ENCODE data around the gene SLC20A1.

Gene SLC20A1

DNA sequence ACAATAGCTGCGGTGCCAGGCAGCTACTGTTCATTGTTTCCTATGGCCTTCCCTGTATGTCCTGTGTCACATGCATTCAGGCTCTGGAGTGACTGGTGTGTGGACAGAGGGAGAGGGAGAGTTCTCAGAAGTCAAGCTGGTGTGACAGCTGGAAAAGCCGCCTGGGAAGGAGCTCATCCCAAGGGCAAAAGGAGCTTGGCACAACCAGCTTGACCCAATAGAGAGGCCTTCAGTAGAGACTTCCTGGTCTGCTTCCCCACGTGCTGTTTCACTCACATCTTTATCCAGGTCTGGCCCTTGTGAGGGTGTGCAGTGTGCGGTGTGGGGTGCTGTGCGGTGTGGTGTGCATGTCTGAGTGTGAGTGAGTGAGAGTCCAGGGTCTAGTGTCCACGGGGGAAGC lies 64.0 kb downstream of the SLC20A1 start:
- TF ChIP-seq CSDC2 (CRISPR knock-in tag; IDR thresholded peaks at IDR 0.05) (no peak), ISL1 (CRISPR knock-in tag; IDR thresholded peaks at IDR 0.05) (no peak), ARNTL (CRISPR knock-in tag; IDR thresholded peaks at IDR 0.05; ENCODE audit: borderline replicate concordance, low read depth) (no peak), TOX (CRISPR knock-in tag; IDR thresholded peaks at IDR 0.05; ENCODE audit: borderline replicate concordance) (no peak), TCF4 (CRISPR knock-in tag; IDR thresholded peaks at IDR 0.05; ENCODE audit: borderline replicate concordance) (no peak), OSR1 (CRISPR knock-in tag; IDR thresholded peaks at IDR 0.05) (no peak), SNAI2 (CRISPR knock-in tag; IDR thresholded peaks at IDR 0.05) (no peak), ZNF565 (CRISPR knock-in tag; conservative IDR thresholded peaks at IDR 0.05; ENCODE audit: low read depth) (no peak)
- TF ChIP-seq, protein P1, sequence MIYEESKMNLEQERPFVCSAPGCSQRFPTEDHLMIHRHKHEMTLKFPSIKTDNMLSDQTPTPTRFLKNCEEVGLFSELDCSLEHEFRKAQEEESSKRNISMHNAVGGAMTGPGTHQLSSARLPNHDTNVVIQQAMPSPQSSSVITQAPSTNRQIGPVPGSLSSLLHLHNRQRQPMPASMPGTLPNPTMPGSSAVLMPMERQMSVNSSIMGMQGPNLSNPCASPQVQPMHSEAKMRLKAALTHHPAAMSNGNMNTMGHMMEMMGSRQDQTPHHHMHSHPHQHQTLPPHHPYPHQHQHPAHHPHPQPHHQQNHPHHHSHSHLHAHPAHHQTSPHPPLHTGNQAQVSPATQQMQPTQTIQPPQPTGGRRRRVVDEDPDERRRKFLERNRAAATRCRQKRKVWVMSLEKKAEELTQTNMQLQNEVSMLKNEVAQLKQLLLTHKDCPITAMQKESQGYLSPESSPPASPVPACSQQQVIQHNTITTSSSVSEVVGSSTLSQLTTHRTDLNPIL (CRISPR knock-in tag; IDR thresholded peaks at IDR 0.05; ENCODE audit: low read depth): no peak
- TF ChIP-seq, protein P2, sequence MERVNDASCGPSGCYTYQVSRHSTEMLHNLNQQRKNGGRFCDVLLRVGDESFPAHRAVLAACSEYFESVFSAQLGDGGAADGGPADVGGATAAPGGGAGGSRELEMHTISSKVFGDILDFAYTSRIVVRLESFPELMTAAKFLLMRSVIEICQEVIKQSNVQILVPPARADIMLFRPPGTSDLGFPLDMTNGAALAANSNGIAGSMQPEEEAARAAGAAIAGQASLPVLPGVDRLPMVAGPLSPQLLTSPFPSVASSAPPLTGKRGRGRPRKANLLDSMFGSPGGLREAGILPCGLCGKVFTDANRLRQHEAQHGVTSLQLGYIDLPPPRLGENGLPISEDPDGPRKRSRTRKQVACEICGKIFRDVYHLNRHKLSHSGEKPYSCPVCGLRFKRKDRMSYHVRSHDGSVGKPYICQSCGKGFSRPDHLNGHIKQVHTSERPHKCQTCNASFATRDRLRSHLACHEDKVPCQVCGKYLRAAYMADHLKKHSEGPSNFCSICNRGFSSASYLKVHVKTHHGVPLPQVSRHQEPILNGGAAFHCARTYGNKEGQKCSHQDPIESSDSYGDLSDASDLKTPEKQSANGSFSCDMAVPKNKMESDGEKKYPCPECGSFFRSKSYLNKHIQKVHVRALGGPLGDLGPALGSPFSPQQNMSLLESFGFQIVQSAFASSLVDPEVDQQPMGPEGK (CRISPR knock-in tag; IDR thresholded peaks at IDR 0.05; ENCODE audit: borderline replicate concordance): no peak
- no peak for ATAC-seq

DNA sequence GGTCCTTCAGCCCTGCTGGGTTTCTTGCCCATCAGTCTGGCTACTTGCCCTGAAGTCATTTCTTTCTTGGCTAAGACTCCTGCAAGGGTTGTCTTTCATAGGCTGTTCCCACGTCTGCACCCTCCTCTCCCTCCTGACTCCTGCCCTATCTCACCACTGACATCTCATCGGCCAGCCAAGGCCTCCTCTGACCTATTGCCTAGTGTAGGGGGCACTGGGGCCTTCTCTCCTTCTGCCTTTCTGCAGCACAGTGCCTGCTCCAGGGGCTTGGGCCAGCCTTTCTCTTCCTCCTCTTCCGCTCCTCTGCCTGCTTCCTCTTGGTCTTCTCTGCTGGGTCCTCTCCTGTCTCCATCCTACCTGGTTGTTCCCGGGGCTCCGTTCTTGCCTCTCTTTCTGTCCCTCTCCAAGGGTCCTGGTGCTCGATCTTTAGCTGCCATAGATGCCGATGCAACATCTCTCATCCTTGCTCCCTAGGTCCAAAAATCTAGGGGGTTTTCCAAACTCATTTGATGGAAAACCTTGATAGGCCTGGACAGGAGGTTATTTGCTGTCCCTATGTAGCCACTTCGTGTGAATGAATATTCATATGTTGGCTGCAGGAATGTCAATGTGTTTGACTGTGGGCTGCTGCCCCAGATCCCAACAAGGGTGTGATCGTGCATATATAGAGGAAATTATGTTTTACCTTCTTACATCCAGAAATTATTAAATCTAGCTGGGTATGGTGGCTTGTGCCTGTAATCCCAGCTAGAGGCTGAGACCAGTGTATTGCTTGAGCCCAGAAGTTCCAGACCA lies 65.4 kb downstream of the SLC20A1 start:
- no peak for TF ChIP-seq PPARA (CRISPR knock-in tag; IDR thresholded peaks at IDR 0.05; ENCODE audit: borderline replicate concordance)
- TF ChIP-seq ZNF70 (CRISPR knock-in tag; IDR thresholded peaks at IDR 0.05): no peak
- no peak for TF ChIP-seq ZFP30 (CRISPR knock-in tag; IDR thresholded peaks at IDR 0.05)
- TF ChIP-seq, protein P2 (CRISPR knock-in tag; IDR thresholded peaks at IDR 0.05; ENCODE audit: borderline replicate concordance): no peak
- no peak for TF ChIP-seq CSDC2 (CRISPR knock-in tag; IDR thresholded peaks at IDR 0.05)
- TF ChIP-seq GLIS3 (CRISPR knock-in tag; IDR thresholded peaks at IDR 0.05): no peak
- no peak for TF ChIP-seq ZNF8 (CRISPR knock-in tag; IDR thresholded peaks at IDR 0.05)
- no peak for TF ChIP-seq ZNF565 (CRISPR knock-in tag; conservative IDR thresholded peaks at IDR 0.05; ENCODE audit: low read depth)
- TF ChIP-seq SNAI2 (CRISPR knock-in tag; IDR thresholded peaks at IDR 0.05): no peak
- TF ChIP-seq TOX (CRISPR knock-in tag; IDR thresholded peaks at IDR 0.05; ENCODE audit: borderline replicate concordance): no peak
- TF ChIP-seq BACH2 (CRISPR knock-in tag; IDR thresholded peaks at IDR 0.05; ENCODE audit: borderline replicate concordance): no peak
- ATAC-seq: no peak

DNA sequence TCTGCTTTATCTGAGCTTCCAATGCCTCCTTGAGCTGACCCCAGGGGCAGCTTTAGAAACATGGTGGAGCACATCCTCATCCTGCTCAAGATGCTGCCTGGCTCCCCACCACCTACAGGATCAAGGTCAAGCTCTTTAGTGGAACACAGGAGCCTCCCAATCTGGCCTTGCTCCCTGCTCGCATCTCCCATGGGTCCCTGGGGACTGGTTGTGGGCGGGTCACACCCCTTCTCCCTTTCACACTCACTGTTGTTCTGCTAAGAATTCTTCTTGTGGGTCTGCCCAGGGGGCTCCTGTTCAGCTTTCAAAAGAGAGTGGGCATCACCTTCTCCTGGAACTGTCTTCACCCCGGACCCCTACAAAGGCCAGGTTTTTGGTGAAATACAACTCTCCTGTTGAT lies 66.7 kb downstream of the SLC20A1 start:
- no peak for ATAC-seq
- no peak for TF ChIP-seq ESRRG (CRISPR knock-in tag; IDR thresholded peaks at IDR 0.05)
- TF ChIP-seq, protein P3, sequence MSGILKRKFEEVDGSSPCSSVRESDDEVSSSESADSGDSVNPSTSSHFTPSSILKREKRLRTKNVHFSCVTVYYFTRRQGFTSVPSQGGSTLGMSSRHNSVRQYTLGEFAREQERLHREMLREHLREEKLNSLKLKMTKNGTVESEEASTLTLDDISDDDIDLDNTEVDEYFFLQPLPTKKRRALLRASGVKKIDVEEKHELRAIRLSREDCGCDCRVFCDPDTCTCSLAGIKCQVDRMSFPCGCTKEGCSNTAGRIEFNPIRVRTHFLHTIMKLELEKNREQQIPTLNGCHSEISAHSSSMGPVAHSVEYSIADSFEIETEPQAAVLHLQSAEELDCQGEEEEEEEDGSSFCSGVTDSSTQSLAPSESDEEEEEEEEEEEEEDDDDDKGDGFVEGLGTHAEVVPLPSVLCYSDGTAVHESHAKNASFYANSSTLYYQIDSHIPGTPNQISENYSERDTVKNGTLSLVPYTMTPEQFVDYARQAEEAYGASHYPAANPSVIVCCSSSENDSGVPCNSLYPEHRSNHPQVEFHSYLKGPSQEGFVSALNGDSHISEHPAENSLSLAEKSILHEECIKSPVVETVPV (CRISPR knock-in tag; IDR thresholded peaks at IDR 0.05): no peak
- no peak for TF ChIP-seq ARNTL (CRISPR knock-in tag; IDR thresholded peaks at IDR 0.05; ENCODE audit: borderline replicate concordance, low read depth)
- no peak for TF ChIP-seq PPARA (CRISPR knock-in tag; IDR thresholded peaks at IDR 0.05; ENCODE audit: borderline replicate concordance)
- TF ChIP-seq, protein P1 (CRISPR knock-in tag; IDR thresholded peaks at IDR 0.05; ENCODE audit: low read depth): no peak
- no peak for TF ChIP-seq TCF4 (CRISPR knock-in tag; IDR thresholded peaks at IDR 0.05; ENCODE audit: borderline replicate concordance)
- TF ChIP-seq TOX (CRISPR knock-in tag; IDR thresholded peaks at IDR 0.05; ENCODE audit: borderline replicate concordance): no peak
- TF ChIP-seq, protein P4, sequence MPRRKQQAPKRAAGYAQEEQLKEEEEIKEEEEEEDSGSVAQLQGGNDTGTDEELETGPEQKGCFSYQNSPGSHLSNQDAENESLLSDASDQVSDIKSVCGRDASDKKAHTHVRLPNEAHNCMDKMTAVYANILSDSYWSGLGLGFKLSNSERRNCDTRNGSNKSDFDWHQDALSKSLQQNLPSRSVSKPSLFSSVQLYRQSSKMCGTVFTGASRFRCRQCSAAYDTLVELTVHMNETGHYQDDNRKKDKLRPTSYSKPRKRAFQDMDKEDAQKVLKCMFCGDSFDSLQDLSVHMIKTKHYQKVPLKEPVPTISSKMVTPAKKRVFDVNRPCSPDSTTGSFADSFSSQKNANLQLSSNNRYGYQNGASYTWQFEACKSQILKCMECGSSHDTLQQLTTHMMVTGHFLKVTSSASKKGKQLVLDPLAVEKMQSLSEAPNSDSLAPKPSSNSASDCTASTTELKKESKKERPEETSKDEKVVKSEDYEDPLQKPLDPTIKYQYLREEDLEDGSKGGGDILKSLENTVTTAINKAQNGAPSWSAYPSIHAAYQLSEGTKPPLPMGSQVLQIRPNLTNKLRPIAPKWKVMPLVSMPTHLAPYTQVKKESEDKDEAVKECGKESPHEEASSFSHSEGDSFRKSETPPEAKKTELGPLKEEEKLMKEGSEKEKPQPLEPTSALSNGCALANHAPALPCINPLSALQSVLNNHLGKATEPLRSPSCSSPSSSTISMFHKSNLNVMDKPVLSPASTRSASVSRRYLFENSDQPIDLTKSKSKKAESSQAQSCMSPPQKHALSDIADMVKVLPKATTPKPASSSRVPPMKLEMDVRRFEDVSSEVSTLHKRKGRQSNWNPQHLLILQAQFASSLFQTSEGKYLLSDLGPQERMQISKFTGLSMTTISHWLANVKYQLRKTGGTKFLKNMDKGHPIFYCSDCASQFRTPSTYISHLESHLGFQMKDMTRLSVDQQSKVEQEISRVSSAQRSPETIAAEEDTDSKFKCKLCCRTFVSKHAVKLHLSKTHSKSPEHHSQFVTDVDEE (CRISPR knock-in tag; IDR thresholded peaks at IDR 0.05): no peak
- no peak for TF ChIP-seq OSR1 (CRISPR knock-in tag; IDR thresholded peaks at IDR 0.05)
- TF ChIP-seq SNAI2 (CRISPR knock-in tag; IDR thresholded peaks at IDR 0.05): no peak
